Measurements from ENCODE around the gene TRIM15.
A peak's percentile ranks its signal among the peaks of the same experiment; 100 is the strongest.
"Not testable (repeated sequence)": the region's sequence is repeated elsewhere in the genome, so short reads cannot be mapped to it uniquely, and the experiment has no call there.

The TRIM15 gene

GRCh38 chr6:30163090-30163917 is at the start of gene TRIM15:
Gene TRIM15, plus strand, starts transcription at chr6:30163546. Its CDS starts 139 bp downstream, at chr6:30163685.
- no peak for DNase-seq

GRCh38 chr6:30113841-30114240 is 49.5 kb upstream of the TRIM15 start:
- no peak for DNase-seq

DNA sequence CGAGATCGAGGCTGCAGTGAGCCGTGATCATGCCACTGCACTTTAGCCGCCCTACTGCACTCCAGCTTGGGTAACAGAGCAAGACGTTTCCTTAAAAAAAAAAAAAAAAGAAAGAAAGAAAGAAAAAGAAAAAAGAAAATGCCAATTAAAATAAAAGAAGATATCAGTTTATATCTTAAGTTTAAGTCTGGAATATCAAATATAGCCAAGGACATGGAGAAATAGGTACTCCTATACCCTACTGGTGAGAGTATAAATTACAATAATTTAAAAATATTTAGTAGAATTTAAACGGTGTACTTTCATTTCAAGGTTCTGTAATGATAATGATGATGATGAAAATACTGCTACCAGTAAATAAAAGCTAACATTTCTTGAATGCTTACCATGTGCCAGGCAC is 46.6 kb upstream of the TRIM15 start:
- DNase-seq, result no peak

DNA sequence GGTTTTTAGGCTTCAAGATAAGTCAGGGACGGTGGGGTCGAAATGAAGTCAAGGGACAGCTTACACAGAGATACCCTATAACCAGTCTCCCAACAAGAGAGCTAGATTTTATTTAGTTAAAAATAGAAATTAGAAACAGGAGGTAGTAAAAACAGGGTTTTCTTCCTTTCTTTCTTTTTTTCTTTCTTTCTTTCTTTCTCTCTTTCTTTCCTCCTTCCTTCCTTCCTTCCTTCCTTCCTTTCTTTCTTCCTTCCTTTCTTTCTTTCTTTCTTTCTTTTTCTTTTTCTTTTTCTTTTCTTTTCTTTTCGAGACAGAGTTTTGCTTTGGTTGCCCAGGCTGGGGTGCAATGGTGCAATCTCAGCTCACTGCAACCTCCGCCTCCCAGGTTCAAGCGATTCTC is 44.7 kb upstream of the TRIM15 start:
- DNase-seq, result not testable (repeated sequence)

DNA sequence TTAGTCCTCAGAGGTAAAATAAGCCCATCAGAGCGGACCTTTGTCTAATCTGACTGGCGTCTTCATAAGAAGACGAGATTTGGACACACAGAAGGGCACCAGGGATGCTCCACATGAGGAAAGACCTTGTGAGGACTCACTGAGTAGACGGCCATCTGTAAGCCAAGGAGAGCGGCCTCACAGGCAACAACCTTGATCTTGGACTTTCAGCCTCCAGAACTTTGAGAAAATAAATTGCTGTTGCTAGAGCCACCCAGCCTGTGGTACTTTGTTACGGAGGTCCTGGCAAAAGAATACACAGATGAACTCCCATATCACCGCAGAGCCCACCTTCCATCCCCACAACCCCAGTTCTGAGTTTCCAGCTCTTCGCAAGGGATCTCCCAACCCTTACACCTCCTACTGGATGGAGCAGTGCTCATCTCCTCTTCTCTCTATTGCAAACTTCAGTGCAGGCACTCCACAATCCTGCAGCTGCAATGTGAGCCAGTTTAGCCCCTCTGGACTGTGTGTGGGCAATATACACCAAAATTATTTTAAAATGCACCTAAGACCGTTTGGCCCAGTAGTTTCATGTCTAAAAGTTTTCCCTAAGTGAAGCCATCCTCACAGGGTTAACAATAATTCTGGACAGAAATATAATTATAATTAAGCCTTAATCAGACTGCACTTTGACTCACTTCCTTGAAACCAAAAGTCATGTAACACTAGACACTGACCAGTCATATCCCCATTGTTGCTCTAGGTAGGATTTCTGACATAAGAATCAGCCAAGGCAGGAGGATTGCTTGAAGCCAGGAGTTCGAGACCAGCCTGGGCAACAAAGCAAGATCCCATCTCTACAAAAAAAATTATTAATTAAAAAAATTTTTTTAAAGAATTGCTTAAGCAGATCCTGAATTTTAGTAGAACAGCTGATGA is 41.6 kb upstream of the TRIM15 start:
- DNase-seq, result no peak

DNA sequence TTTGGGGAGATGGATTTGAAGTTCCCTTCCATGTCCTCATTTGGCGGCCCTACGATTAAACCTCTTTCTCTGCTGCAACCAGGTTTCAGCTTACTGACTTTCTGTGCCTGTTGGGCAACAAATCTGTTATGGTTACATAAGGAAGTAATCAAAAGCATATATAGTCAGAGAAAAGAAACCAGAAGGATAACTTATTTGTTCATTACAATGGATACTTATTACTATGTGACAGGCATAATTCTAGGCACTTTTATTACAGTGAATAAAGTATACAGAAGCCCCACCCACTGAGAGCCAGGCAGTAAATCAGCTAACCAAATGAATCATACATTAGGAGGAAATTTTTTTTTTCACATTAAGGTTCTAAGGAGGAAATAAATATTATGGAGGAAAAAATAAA is 40.8 kb upstream of the TRIM15 start:
- no peak for DNase-seq

GRCh38 chr6:30127238-30128093 is 35.9 kb upstream of the TRIM15 start:
- DNase-seq, result no peak

GRCh38 chr6:30129265-30130178 is 33.8 kb upstream of the TRIM15 start:
- no peak for DNase-seq

DNA sequence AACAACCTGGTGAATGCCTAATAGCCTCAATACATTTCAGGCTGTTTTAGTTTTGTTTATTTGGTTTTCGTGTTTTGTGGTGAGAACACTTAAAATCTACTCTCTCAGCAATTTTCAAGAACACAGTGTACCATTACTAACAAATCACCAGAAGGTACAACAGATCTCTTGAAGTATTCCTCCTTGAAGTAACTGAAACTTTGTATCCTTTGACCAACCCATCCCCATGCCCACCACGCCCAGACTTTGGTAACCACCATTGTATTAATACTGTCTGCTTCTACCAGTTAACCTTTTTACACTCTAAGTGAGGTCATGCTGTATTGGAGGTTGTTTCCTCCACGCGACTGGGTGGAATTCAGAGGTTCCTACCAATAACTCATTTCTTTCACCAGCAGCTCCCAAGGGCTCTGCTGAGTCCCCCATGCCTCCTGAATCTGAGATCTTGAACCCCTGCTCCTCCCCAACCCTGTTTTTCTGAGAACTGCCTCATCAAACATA is 33.1 kb upstream of the TRIM15 start:
- no peak for DNase-seq

DNA sequence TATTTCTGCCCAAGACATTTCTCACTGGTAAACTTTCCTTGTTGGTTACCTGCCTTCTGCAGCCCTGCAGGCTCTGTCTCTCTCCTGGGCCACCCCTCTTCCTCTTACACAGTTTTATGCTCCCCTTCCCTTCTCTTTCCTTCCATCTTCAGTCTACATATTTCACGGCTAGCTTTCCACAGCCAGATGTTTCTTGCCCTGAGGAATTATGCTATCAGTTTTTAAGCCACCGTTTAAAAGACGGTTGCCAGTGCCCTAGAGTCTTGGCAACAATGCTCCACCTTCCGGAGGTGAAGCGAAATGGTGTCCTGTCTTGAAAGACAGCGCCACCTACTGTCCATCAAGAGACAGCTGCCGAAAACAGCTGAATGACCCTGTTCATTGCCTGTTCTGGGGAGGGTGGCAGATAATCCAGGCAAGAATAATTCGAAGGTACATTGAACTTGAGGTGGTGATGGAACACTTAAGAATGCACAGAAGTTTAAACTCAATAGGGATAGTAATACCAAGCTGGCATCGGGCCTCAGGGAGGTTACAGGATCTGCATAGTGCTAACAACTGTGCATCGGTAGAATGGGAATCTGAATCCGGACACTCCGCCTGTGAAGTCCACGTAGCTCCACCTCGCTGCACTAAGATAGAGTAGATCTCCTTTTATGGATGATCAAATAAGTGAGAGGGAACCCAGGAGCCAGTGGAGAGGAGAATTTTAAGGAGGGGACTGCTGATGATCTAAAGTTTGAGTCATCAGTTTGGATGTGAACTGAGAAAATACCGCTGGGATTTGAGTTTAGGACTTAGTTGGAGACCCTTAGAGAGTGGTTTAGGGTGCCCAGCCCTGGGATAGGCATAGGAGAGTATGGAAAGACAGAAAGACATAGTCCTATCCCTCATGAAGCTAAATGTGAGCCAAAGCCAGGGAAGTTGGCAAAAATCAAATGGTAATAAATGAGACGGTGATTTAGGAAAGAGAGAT is 32.2 kb upstream of the TRIM15 start:
- DNase-seq, result peak; percentile 19 to 83 (median 58)

- no peak for DNase-seq
Observed at GRCh38 chr6:30131947-30132497, 31.3 kb upstream of the TRIM15 start.

DNA sequence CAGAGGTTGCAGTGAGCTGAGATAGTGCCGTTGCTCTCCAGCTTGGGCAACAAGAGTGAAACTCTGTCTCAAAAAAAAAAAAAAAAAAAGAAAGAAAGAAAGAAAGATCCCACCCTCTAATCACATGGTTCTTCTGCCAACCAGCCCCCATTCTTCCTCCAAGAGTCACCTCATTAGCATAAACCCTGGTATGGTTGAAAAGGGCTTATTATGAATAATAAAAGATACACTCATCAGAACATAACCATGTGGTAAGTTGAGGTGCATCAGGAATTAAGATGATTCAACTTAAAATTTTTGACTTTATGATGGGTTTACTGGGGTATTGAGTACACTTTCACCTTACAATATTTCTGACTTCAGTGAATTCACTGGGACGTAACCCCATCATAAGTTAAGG is 28.2 kb upstream of the TRIM15 start:
- DNase-seq, result no peak

DNA sequence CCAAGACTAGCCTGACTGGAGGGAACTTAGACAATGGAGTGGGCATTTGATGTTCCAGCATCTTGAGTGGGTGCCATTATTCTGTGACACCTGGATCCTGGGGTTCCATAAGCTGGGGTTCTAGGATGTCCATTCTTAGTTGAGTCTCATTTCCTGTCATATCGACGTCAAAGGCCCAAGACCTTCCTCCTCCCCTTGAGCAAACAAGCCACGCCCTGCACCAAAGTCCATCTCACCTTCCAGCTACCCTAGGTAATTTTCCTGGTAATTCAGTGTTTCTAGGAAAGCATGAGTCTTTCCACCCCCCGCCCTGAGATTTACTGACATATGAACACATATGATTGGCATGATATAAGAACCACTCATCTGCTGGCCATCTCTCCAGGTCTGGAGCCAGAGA is 27.6 kb upstream of the TRIM15 start, which contains the start of gene TRIM40:
TSS of gene TRIM40 (plus strand) at position 384 of the 400 bp plus-strand sequence. CDS start 897 bp downstream, outside the sequence.
- DNase-seq, result no peak

DNA sequence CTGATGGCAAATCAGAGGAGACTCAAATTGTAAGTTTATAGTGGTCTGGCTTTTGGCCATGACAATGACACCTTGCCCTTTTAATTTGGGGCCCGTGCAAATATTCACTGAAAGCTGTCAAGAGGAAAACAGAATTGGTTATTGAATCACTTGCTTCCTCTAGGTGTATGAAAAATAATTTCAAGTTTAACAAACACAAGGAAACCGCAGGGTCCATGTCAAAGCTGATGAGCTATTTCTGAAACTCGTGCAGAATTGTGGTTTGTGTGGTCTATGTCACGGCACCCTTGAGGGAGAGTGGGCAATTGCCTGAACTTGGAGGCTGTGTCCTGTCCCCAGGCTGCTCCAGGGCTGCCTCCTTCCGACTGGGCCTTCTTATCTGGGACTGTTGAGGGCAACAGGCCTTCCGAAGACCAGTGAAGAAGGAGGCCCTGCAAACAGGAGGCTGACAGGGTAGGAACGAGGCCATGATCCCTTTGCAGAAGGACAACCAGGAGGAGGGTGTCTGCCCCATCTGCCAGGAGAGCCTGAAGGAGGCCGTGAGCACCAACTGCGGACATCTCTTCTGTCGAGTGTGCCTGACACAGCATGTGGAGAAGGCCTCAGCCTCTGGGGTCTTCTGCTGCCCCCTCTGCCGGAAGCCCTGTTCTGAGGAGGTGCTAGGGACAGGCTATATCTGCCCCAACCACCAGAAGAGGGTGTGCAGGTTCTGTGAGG is 26.6 kb upstream of the TRIM15 start:
- DNase-seq, result no peak

DNA sequence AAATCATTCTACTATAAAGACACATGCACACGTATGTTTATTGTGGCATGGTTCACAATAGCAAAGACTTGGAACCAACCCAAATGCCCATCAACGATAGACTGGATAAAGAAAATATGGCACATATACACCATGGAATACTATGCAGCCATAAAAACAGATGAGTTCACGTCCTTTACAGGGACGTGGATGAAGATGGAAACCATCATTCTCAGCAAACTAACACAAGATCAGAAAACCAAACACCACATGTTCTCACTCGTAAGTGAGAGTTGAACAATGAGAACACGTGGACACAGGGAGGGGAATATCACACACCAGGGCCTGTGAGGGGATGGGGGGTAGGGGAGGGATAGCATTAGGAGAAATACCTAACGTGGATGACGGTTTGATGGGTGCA is 23.1 kb upstream of the TRIM15 start:
- DNase-seq, result not testable (repeated sequence)

DNA sequence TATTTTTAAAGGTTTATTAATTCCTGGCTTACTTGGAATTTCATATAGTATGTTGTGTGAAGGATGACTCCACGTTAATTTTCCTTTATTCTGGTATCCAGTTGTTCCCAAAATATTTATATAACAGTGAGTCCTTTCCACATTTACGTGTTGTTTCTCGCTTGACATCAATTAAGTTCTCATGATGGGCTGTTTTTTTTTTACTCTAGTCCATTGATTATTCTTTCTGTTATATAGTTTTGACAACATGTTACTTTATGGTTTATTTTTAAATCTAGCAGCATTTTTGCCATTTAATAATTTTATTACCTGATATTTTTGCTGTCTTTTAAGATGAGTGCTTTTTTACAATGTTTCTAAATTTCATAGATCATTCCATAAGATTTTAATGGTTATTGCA is 20.7 kb upstream of the TRIM15 start:
- DNase-seq, result no peak

GRCh38 chr6:30143780-30144179 is 19.6 kb upstream of the TRIM15 start:
- DNase-seq, result no peak

DNA sequence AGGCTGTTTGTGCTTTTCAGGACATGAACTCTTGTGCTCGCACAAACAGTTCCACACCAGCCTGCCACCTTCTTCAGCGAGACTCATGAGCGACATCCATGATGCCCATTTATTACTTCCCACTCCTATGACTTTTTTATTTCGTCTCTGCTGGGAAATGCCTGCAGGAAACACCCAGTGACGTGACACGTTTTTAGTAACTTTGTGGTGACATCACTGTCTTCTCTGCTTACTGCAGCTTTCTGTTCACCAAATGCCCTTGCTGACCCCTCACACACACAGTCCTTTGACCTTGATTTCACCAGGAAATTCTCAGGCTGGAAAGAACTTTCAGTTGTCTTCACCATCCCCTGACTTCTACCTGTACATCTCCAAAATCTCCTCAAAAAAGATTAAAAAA is 18.5 kb upstream of the TRIM15 start:
- no peak for DNase-seq

DNA sequence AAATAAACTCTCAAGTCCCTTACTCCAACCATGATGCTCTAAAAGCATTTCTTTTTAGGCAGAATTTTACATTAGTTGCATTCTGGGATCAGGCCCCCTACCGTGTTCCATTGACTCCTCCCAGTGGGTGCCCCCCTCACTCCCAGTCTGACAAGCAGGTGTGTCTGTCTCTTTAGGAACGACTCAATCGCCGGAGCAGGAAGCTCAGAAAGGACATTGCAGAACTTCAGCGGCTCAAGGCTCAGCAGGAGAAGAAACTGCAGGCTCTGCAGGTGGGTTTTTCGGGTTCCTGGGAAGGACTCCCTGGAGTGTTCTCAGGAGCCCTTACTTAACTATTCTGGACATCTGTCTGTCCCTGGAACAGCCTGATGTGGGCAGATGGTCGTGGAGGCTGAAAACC is 17.5 kb upstream of the TRIM15 start:
- DNase-seq, result no peak

Measured in stimulated activated naive CD4-positive, alpha-beta T cell (primary cell).